ENCODE measurements around the gene CNTN5.

CNTN5 gene

DNA sequence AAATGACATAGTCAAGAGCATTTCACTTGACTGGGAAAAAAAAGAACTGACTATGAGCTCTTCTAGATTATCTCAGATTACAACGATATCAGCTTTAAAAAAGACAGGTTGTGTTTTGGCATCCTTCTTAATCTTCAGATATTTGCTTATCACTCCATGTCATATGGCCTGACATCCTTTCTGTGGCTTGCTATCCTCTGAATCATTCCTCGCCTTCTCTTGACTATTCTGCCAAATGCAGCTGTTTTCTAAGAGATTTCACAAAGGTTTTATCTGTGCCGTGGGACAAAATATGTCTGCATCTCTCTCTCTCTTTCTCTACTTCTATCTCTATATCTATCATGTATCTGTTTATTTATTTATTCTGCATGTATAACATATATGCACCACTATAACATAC, 746.1 kb downstream of the CNTN5 start:
- no peak for TF ChIP-seq ZFP30 (CRISPR knock-in tag; IDR thresholded peaks at IDR 0.05)
- TF ChIP-seq ZNF70 (CRISPR knock-in tag; IDR thresholded peaks at IDR 0.05): no peak
- no peak for TF ChIP-seq OSR1 (CRISPR knock-in tag; IDR thresholded peaks at IDR 0.05)
- TF ChIP-seq, protein P1, sequence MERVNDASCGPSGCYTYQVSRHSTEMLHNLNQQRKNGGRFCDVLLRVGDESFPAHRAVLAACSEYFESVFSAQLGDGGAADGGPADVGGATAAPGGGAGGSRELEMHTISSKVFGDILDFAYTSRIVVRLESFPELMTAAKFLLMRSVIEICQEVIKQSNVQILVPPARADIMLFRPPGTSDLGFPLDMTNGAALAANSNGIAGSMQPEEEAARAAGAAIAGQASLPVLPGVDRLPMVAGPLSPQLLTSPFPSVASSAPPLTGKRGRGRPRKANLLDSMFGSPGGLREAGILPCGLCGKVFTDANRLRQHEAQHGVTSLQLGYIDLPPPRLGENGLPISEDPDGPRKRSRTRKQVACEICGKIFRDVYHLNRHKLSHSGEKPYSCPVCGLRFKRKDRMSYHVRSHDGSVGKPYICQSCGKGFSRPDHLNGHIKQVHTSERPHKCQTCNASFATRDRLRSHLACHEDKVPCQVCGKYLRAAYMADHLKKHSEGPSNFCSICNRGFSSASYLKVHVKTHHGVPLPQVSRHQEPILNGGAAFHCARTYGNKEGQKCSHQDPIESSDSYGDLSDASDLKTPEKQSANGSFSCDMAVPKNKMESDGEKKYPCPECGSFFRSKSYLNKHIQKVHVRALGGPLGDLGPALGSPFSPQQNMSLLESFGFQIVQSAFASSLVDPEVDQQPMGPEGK (CRISPR knock-in tag; IDR thresholded peaks at IDR 0.05; ENCODE audit: borderline replicate concordance): no peak
- no peak for TF ChIP-seq ZNF8 (CRISPR knock-in tag; IDR thresholded peaks at IDR 0.05)
- no peak for TF ChIP-seq POU6F1 (CRISPR knock-in tag; IDR thresholded peaks at IDR 0.05; ENCODE audit: borderline replicate concordance, low read depth)
- TF ChIP-seq ZNF565 (CRISPR knock-in tag; conservative IDR thresholded peaks at IDR 0.05; ENCODE audit: low read depth): no peak
- no peak for TF ChIP-seq PPARA (CRISPR knock-in tag; IDR thresholded peaks at IDR 0.05; ENCODE audit: borderline replicate concordance)
- no peak for TF ChIP-seq ZFP3 (CRISPR knock-in tag; IDR thresholded peaks at IDR 0.05)
- no peak for ATAC-seq

GRCh38 chr11:99773646-99774045, 752.9 kb downstream of the CNTN5 start:
- ATAC-seq: no peak
- no peak for TF ChIP-seq POU6F1 (CRISPR knock-in tag; IDR thresholded peaks at IDR 0.05; ENCODE audit: borderline replicate concordance, low read depth)
- no peak for TF ChIP-seq TSHZ2 (CRISPR knock-in tag; IDR thresholded peaks at IDR 0.05)

GRCh38 chr11:99781074-99781473, 760.3 kb downstream of the CNTN5 start:
- no peak for ATAC-seq
- no peak for TF ChIP-seq ZC3H10 (CRISPR knock-in tag; IDR thresholded peaks at IDR 0.05)

DNA sequence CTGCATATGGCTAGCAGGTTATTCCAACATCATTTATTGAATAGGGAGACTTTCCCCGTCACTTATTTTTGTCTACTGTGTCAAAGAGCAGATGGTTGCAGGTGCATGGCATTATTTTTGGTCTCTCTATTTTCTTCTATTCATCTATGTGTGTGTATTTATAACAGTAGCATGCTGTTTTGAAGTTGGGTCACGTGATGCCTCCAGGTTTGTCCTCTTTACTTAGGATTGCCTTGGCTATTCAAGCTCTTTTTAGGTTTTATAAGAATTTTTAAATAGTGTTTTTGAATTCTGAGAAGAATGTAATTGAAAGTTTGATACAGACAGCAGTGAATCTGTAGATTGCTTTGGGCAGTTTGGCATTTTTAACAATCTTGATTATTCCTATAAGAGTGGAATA, 770.6 kb downstream of the CNTN5 start:
- no peak for ATAC-seq

More for the DNA sequence above, 770.6 kb downstream of the CNTN5 start:
- TF ChIP-seq OSR1 (CRISPR knock-in tag; IDR thresholded peaks at IDR 0.05): no peak
- TF ChIP-seq BACH2 (CRISPR knock-in tag; IDR thresholded peaks at IDR 0.05; ENCODE audit: borderline replicate concordance): no peak
- no peak for TF ChIP-seq ZFP30 (CRISPR knock-in tag; IDR thresholded peaks at IDR 0.05)
- no peak for TF ChIP-seq ESRRG (CRISPR knock-in tag; IDR thresholded peaks at IDR 0.05)
- TF ChIP-seq TSHZ2 (CRISPR knock-in tag; IDR thresholded peaks at IDR 0.05): no peak
- no peak for TF ChIP-seq ZNF8 (CRISPR knock-in tag; IDR thresholded peaks at IDR 0.05)
- no peak for TF ChIP-seq POU6F1 (CRISPR knock-in tag; IDR thresholded peaks at IDR 0.05; ENCODE audit: borderline replicate concordance, low read depth)
- no peak for TF ChIP-seq ZFP3 (CRISPR knock-in tag; IDR thresholded peaks at IDR 0.05)
- TF ChIP-seq CSDC2 (CRISPR knock-in tag; IDR thresholded peaks at IDR 0.05): no peak
- TF ChIP-seq ISL1 (CRISPR knock-in tag; IDR thresholded peaks at IDR 0.05): no peak

All from SK-N-SH treated with all-trans-retinoic acid at 6 μM for 48 hours (cell line).